CD1c-positive myeloid dendritic cell (primary cell): Measurements from ENCODE around the gene DMXL2.

ENCODE experiments used
- DNase-seq: peaks from one replicate; pipeline ENCODE4 v3.0.0-alpha.2; 2016; ENCODE audit errors: extremely low spot score

Gene DMXL2

DNA sequence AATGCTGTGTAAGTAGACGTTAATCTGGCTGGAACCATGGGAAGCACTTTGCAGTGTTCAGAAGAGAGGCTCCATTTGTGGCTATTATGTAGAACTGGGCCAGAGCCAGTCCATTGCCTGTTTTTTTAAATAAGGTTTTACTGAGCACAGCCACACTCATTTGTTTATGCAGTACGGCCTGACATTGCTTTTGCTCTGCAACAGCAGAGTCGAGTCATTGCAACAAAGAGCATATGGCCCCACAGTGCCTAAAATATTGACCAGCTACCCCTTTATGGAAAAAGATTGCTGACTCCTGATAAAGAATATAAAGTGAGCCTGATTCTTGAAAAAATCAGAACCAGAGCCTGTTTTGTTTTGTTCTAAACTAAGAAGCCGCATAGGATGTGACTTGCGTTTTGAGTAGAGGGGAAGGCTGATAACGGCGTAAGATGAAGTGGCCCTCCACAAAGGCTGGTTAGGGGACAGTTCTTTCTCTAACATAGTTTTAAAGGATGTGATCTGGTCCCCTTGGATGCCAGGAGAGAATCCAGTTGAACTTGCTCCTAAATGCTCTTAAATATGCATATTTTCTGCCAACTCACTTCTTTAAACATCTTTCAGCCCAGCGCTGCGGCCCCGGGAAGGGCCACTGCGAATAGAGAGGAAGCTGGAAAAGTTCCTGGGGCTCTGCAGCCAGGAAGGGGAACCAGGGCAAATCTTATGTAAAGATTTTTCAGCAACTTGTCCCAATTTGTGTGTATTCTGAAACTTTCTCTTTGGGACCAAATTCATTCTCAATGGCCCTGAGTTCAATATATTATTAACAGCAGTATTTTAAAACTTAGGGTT is 216.7 kb downstream of the DMXL2 start:
- peak; percentile 5 for DNase-seq

DNA sequence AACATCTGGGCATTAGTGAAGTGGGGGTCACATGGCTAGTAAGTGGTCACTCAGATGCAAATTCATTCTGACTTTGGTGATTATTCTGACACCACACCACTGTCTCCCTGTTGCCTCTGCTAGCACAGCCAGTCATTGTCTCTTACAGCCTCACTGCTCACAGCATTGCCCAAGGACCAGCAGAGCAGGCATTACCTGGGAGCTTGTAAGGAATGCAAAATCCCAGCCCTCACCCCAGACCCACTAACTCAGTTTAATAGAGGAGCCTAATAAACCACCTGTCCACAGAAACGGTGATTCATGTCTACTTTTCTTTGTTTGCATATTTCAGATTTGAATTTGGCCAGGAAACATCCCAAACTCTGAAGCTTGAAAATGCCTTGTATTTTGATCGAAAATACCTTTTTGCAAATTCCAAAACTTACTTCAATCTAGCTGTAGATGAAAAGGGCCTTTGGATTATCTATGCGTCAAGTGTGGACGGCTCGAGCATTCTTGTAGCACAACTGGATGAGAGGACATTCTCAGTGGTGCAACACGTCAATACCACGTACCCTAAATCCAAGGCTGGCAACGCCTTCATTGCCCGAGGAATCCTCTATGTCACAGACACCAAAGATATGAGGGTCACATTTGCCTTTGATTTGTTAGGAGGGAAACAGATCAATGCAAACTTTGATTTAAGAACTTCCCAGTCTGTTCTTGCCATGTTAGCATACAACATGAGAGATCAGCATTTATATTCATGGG is 218.4 kb downstream of the DMXL2 start:
- no peak for DNase-seq

DNA sequence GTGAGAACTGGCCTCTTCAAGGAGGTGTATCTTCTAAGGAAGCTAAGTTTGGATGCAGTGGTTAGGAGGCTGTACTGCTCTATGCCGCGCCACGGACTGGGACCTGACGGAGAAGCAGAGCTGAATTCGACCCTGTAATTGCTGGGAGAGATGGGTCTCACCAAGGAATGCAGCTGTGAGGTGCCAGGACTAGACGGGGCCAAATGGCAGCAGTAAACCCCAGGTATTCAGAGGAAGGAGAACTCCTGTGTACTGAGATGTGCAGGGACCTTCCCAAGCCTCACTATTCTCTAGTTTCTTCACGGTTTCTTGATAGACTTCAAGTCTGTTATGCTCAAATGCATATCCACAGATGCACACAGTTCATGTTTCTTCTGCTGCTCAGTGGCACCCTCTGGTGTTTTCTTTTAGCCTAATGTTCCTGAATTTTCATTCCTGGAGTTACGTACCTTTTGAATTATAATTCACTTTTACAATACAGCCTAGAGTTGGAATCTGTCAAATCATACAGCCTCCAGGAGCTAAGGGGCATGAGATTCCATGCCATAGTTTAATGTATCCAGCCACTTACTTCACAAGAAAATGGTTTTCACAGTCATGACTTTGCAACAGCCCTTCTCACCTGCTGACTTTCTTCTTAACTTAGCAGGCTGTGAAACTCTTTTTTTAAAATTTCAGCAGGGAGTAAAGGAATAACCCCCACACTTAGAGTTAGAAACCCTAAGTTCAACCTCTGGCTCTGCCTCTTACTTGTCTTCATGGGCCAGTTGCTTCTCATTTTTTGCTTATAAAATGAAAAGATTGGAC is 219.3 kb downstream of the DMXL2 start:
- DNase-seq = peak; percentile 24

DNA sequence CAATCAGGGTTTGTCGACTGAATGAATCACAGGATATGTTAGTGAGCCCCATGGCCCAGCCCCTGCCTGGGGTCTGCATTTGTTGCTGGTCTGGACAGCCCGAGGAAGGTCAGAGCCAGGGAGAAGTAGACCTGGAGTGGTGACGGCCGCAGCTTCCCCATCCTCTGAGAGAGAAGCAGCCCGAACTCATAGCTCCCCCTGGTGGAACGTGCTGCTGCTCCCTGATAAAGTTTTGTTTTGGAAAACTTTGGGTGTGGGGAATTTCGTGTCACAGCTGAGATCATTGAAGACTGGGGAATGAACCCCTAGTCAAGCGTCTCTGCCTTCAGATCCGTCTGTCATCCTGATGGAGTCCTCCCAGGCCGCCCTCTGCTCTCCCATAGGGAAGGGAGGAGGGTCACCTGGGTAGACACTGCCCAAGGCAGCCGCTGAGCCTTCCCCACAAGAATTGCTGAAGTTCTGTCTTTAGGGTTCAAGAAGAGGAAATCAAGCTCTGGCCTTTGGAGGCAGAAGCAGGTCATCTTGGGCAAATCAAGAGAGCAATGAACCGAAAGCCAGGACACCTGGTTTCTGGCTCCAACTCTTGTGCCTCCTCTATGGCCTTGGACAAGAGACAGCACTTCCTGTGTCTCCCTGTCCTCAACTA is 220.6 kb downstream of the DMXL2 start:
- DNase-seq = peak; percentile 63

DNA sequence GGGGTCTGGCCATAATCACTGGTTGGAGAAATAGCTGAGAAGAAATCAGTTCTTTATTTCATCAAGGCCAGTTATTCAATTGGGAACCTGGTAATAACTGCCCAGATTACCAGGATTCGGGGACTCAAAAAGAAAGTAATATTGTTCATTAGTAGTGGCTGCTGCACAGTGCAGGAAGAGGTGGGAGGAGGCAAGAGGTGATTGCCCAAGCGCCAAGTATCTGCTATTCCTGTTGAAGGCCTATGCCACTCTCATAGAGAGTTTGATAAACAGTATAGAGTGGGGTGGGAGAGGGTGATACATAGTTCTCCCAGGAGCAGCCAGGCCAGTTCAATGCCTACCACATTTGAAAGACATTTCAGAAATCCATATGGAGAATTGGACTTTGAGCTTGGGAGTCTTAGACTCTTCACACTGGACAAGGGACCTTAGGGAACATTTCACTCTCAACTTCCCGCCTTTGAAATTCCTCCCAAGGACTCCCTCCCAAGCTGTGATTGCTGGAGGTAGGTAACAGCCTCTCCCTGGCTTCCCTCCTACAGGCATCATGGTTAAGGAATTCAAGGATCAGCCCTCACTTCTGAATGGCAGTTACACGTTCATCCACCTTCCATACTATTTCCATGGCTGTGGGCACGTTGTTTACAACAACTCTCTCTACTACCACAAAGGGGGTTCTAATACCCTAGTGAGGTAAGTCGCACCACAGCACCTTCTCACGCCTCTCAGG is 221.4 kb downstream of the DMXL2 start:
- DNase-seq = peak; percentile 25

- no peak for DNase-seq
Measured at GRCh38 chr15:51398626-51399025, 223.9 kb downstream of the DMXL2 start.
